Tibial nerve (tissue), 4 donors: ENCODE data around the gene DROSHA. TPM values are rescaled to one million over a fixed set of nuclear protein-coding genes. Genes with fewer than 3 reads are reported as not detected.
"Not testable (repeated sequence)": the region's sequence is repeated elsewhere in the genome, so short reads cannot be mapped to it uniquely, and the experiment has no call there.

Experiments used
- DNase-seq, 2 donors: peaks; one replicate each; pipeline ENCODE4 v3.0.0-alpha.2; 2019; ENCODE audit warnings: low spot score in 2 of 2
- H3K27ac ChIP-seq, 4 donors: fragments of 200-600 bp; sonication (generic) in 3 of 4; one replicate each; pipeline ENCODE4 v1.5.1; 2017 to 2019; ENCODE audit warnings: mild to moderate bottlenecking in 1 of 4
- H3K27me3 ChIP-seq, 2 donors: fragments of 200-600 bp; sonication (generic) in 1 of 2; one replicate each; pipeline versions ENCODE4 v1.5.1 to v1.6.0; 2017 to 2019
- H3K36me3 ChIP-seq, 3 donors: fragments of 200-600 bp; sonication (generic); one replicate each; pipeline ENCODE4 v1.5.1; 2018 to 2019
- H3K4me1 ChIP-seq, 4 donors: fragments of 200-600 bp; sonication (generic) in 3 of 4; one replicate each; pipeline ENCODE4 v1.5.1; 2017 to 2019
- H3K4me3 ChIP-seq, 4 donors: fragments of 200-600 bp; sonication (generic) in 3 of 4; one replicate each; pipeline ENCODE4 v1.5.1; 2017 to 2019; ENCODE audit warnings: mild to moderate bottlenecking in 1 of 4, moderate library complexity in 1 of 4
- H3K9me3 ChIP-seq, 4 donors: fragments of 200-600 bp; sonication (generic) in 3 of 4; one replicate each; pipeline ENCODE4 v1.5.1; 2017 to 2019
- CTCF ChIP-seq, 5 experiments: fragments of 200-600 bp in 3 of 5; fragments of 450-650 bp in 2 of 5; sonication (generic) in 3 of 5; IDR thresholded peaks; one replicate each; pipeline ENCODE4 v1.5.1; 2016 to 2019; ENCODE audit warnings: antibody characterized with exemption in 5 of 5, mild to moderate bottlenecking in 3 of 5, moderate library complexity in 2 of 5
- EP300 ChIP-seq, 2 donors: sonication (generic); formaldehyde crosslinking; IDR thresholded peaks; one replicate each; pipeline ENCODE4 v1.6.1; 2017; ENCODE audit warnings: antibody characterized with exemption in 2 of 2, mild to moderate bottlenecking in 1 of 2
- POLR2A ChIP-seq, 2 donors: fragments of 450-650 bp; IDR thresholded peaks; one replicate each; pipeline ENCODE4 v1.6.1; 2017; ENCODE audit warnings: antibody characterized with exemption in 2 of 2, mild to moderate bottlenecking in 2 of 2, moderate library complexity in 2 of 2
- WGBS, 2 donors: methylation state at CpG; one replicate each; pipeline ENCODE4 v1.1.5; 2018; 5-methylcytosine and 5-hydroxymethylcytosine counted together
- total RNA-seq, 4 donors: library from RNA; depleted of rRNA; stranded (reverse); fragments of >200 nt; gene quantifications; one replicate each; pipeline ENCODE4 v1.1.0, GENCODE V29; 2016

Gene DROSHA
- total RNA-seq, 4 donors from 2014 or later, result 53.0 to 65.9 (median 59.6) TPM

GRCh38 chr5:31569068-31569467 lies 37.2 kb upstream of the DROSHA start:
- DNase-seq, result no peak
- H3K36me3 ChIP-seq, result no peaks in the 10 kb centered on the region
- peaks cover 0 to 3% (median 0%) of the 10 kb centered on the region in 4 donors for H3K9me3 ChIP-seq
- TF ChIP-seq EP300 (IDR thresholded peaks at IDR 0.05) (no peak), CTCF (IDR thresholded peaks at IDR 0.05) (no peak), POLR2A (IDR thresholded peaks at IDR 0.05) (no peak)
- no peaks in the 10 kb centered on the region for H3K27me3 ChIP-seq
- no peak overlapping the region for H3K27ac ChIP-seq
- H3K4me1 ChIP-seq, result no peaks in the 10 kb centered on the region
- no peak overlapping the region for H3K4me3 ChIP-seq

- no peak overlapping the region for H3K27ac ChIP-seq
- no peaks in the 10 kb centered on the region for H3K4me1 ChIP-seq
- DNase-seq, result no peak
- no peak overlapping the region for H3K4me3 ChIP-seq
- H3K36me3 ChIP-seq, result no peaks in the 10 kb centered on the region
- H3K9me3 ChIP-seq, result peaks cover 0 to 3% (median 0%) of the 10 kb centered on the region in 4 donors
- 92% methylated on average over 1 of the region's 1 CpG for WGBS, 2 donors
- no peak for TF ChIP-seq POLR2A (IDR thresholded peaks at IDR 0.05)
- TF ChIP-seq CTCF (IDR thresholded peaks at IDR 0.05), result no peak
- TF ChIP-seq EP300 (IDR thresholded peaks at IDR 0.05), result no peak
- no peaks in the 10 kb centered on the region for H3K27me3 ChIP-seq
Observed at GRCh38 chr5:31568302-31568835, 36.5 kb upstream of the DROSHA start.

- not testable (repeated sequence) for H3K4me3 ChIP-seq, H3K36me3 ChIP-seq, H3K27me3 ChIP-seq, DNase-seq, H3K4me1 ChIP-seq, H3K9me3 ChIP-seq, H3K27ac ChIP-seq
- 86 to 89% methylated on average over 3 of the region's 3 CpGs for WGBS, 2 donors
Observed at GRCh38 chr5:31566362-31566761, 34.5 kb upstream of the DROSHA start.

GRCh38 chr5:31563216-31563615 lies 31.3 kb upstream of the DROSHA start:
- DNase-seq, result no peak
- H3K9me3 ChIP-seq, result peaks cover 0 to 3% (median 0%) of the 10 kb centered on the region in 4 donors
- WGBS, 2 donors, result 48 to 57% methylated on average over 4 of the region's 4 CpGs
- no peaks in the 10 kb centered on the region for H3K4me1 ChIP-seq
- H3K36me3 ChIP-seq, result peaks cover 0 to 8% (median 0%) of the 10 kb centered on the region in 3 donors
- no peak overlapping the region for H3K4me3 ChIP-seq
- no peaks in the 10 kb centered on the region for H3K27me3 ChIP-seq
- H3K27ac ChIP-seq, result no peak overlapping the region
- TF ChIP-seq CTCF (IDR thresholded peaks at IDR 0.05) (no peak), EP300 (IDR thresholded peaks at IDR 0.05) (no peak), POLR2A (IDR thresholded peaks at IDR 0.05) (no peak)

- TF ChIP-seq EP300 (IDR thresholded peaks at IDR 0.05) (no peak), POLR2A (IDR thresholded peaks at IDR 0.05) (no peak), CTCF (IDR thresholded peaks at IDR 0.05) (no peak)
- Histone ChIP-seq H3K9me3 (peaks cover 0 to 3% (median 0%) of the 10 kb centered on the region in 4 donors), H3K27ac (no peak overlapping the region), H3K36me3 (peaks cover 0 to 18% (median 0%) of the 10 kb centered on the region in 3 donors), H3K4me1 (no peaks in the 10 kb centered on the region), H3K4me3 (no peak overlapping the region), H3K27me3 (no peaks in the 10 kb centered on the region)
- DNase-seq, result no peak
- 64 to 84% methylated on average over 1 of the region's 1 CpG for WGBS, 2 donors
Observed at GRCh38 chr5:31561946-31562345, 30.1 kb upstream of the DROSHA start.

GRCh38 chr5:31559942-31560341 lies 28.0 kb upstream of the DROSHA start:
- no peak for DNase-seq
- no peaks in the 10 kb centered on the region for H3K27me3 ChIP-seq
- WGBS, 2 donors, result 93 to 95% methylated on average over 3 of the region's 3 CpGs
- H3K27ac ChIP-seq, result no peak overlapping the region
- peaks cover 0 to 38% (median 0%) of the 10 kb centered on the region in 3 donors for H3K36me3 ChIP-seq
- H3K9me3 ChIP-seq, result no peaks in the 10 kb centered on the region
- no peak overlapping the region for H3K4me3 ChIP-seq
- no peaks in the 10 kb centered on the region for H3K4me1 ChIP-seq
- TF ChIP-seq POLR2A (IDR thresholded peaks at IDR 0.05) (no peak), CTCF (IDR thresholded peaks at IDR 0.05) (no peak), EP300 (IDR thresholded peaks at IDR 0.05) (no peak)
